Neural cell (in vitro differentiated cells): ENCODE data around the gene DHX34.

Experiments
- CTCF ChIP-seq: fragments of 450-650 bp; IDR thresholded peaks from 2 replicates; pipeline ENCODE4 v1.5.1; 2014; ENCODE audit warnings: antibody characterized with exemption, mild to moderate bottlenecking, moderate library complexity; ENCODE audit not compliant: poor library complexity, severe bottlenecking
- EZH2 ChIP-seq: fragments of 200-600, 300-800 bp; shearing (Covaris generic), sonication (generic); IDR thresholded peaks from 2 replicates; pipeline ENCODE4 v1.6.1; 2014; ENCODE audit warnings: antibody characterized with exemption, low read length, borderline replicate concordance, mild to moderate bottlenecking; ENCODE audit not compliant: insufficient read depth, poor library complexity, severe bottlenecking
- MXI1 ChIP-seq: fragments of 450-650 bp; conservative IDR thresholded peaks from 2 replicates; pipeline ENCODE4 v1.6.1; 2014; ENCODE audit warnings: antibody characterized with exemption, mild to moderate bottlenecking; ENCODE audit not compliant: poor library complexity, severe bottlenecking
- POLR2AphosphoS5 ChIP-seq: IDR thresholded peaks from 2 replicates; pipeline ENCODE4 v1.6.1; 2012
- SMC3 ChIP-seq: fragments of 450-650 bp; conservative IDR thresholded peaks from 2 replicates; pipeline ENCODE4 v1.6.1; 2014; ENCODE audit warnings: antibody characterized with exemption, mild to moderate bottlenecking, moderate library complexity; ENCODE audit not compliant: poor library complexity
- TAF1 ChIP-seq: IDR thresholded peaks from 2 replicates; pipeline ENCODE4 v1.6.1; 2012; ENCODE audit warnings: low read depth

- TF ChIP-seq CTCF (no peak), MXI1 (no peak), POLR2AphosphoS5 (no peak), SMC3 (no peak), TAF1 (no peak), EZH2 (no peak)
Measured at GRCh38 chr19:47302249-47302648, 46.9 kb upstream of the DHX34 start.
